SK-N-SH treated with all-trans-retinoic acid at 6 μM for 48 hours (cell line): ENCODE results near the gene GRID1.

Experiments used
- ARNTL ChIP-seq: fragments of 450-650 bp; formaldehyde crosslinking; IDR thresholded peaks from 2 replicates; pipeline ENCODE4 v1.5.0; 2020; ENCODE audit warnings: low read depth, mild to moderate bottlenecking, moderate library complexity, borderline replicate concordance
- ESRRG ChIP-seq: fragments of 250-450 bp; sonication (Bioruptor Pico); IDR thresholded peaks from 2 replicates; pipeline ENCODE4 v1.6.1; 2021; ENCODE audit warnings: mild to moderate bottlenecking
- ISL1 ChIP-seq: fragments of 250-450 bp; sonication (Bioruptor Pico); IDR thresholded peaks from 2 replicates; pipeline ENCODE4 v2.1.2; 2022; ENCODE audit warnings: mild to moderate bottlenecking, moderate library complexity
- PPARA ChIP-seq: fragments of 250-450 bp; sonication (Bioruptor Pico); IDR thresholded peaks from 2 replicates; pipeline ENCODE4 v1.5.0; 2020; ENCODE audit warnings: mild to moderate bottlenecking, borderline replicate concordance
- RARB ChIP-seq: fragments of 250-450 bp; sonication (Bioruptor Pico); IDR thresholded peaks from 2 replicates; pipeline ENCODE4 v1.8.0; 2021; ENCODE audit warnings: mild to moderate bottlenecking, moderate library complexity
- ZNF565 ChIP-seq: fragments of 450-650 bp; formaldehyde crosslinking; conservative IDR thresholded peaks from 2 replicates; pipeline ENCODE4 v1.5.0; 2020; ENCODE audit warnings: low read depth, mild to moderate bottlenecking, moderate library complexity
- ZNF70 ChIP-seq: fragments of 450-650 bp; formaldehyde crosslinking; IDR thresholded peaks from 2 replicates; pipeline ENCODE4 v1.5.0; 2020; ENCODE audit warnings: mild to moderate bottlenecking, moderate library complexity
- TF ChIP-seq, protein P1 (sequence below): fragments of 250-450 bp; sonication (Bioruptor Pico); IDR thresholded peaks from 2 replicates; pipeline ENCODE4 v1.8.0; 2020; ENCODE audit warnings: mild to moderate bottlenecking, moderate library complexity, borderline replicate concordance

DNA sequence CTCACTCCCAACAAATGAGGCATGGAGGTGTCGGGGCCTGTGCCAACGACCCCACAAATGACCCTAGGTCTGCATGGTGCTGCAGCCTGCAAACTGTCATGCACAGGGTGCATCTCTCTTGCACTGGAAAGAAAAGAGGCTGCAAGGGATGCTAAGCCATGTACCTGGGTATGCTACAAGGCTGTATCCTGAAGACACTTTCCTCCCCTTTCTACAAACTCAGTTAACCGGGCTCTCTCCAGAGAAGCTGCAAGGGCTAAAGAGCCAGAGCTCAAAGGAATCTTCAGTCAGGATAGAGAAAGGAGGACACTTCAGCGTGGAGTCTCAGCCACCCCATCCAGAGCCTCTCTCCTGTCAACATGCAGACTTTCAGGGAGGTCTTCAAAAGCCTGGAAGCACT is 449.0 kb downstream of the GRID1 start:
- no peak for TF ChIP-seq RARB (CRISPR knock-in tag)
- TF ChIP-seq PPARA, result no peak
- TF ChIP-seq ZNF70 (CRISPR knock-in tag), result no peak
- no peak for TF ChIP-seq ISL1 (CRISPR knock-in tag)
- TF ChIP-seq, protein P1, sequence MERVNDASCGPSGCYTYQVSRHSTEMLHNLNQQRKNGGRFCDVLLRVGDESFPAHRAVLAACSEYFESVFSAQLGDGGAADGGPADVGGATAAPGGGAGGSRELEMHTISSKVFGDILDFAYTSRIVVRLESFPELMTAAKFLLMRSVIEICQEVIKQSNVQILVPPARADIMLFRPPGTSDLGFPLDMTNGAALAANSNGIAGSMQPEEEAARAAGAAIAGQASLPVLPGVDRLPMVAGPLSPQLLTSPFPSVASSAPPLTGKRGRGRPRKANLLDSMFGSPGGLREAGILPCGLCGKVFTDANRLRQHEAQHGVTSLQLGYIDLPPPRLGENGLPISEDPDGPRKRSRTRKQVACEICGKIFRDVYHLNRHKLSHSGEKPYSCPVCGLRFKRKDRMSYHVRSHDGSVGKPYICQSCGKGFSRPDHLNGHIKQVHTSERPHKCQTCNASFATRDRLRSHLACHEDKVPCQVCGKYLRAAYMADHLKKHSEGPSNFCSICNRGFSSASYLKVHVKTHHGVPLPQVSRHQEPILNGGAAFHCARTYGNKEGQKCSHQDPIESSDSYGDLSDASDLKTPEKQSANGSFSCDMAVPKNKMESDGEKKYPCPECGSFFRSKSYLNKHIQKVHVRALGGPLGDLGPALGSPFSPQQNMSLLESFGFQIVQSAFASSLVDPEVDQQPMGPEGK (CRISPR knock-in tag), result no peak
- TF ChIP-seq ARNTL (CRISPR knock-in tag), result no peak
- no peak for TF ChIP-seq ESRRG (CRISPR knock-in tag)
- TF ChIP-seq ZNF565 (CRISPR knock-in tag), result no peak
